ENCODE data around the gene LENEP. TPM values are rescaled to one million over a fixed set of nuclear protein-coding genes. Genes with fewer than 3 reads are reported as not detected.
"Not testable (repeated sequence)": the region's sequence is repeated elsewhere in the genome, so short reads cannot be mapped to it uniquely, and the experiment has no call there.

The LENEP gene
- total RNA-seq, 1 experiment from 2014 or later: 0.42 TPM

GRCh38 chr1:154986736-154987135 is 6.7 kb upstream of the LENEP start:
- H3K9ac ChIP-seq (ENCODE audit: low read length); intact Hi-C loops (cut with micrococcal nuclease); H3K27me3 ChIP-seq (ENCODE audit: insufficient read depth, low read length); H3K9me3 ChIP-seq (ENCODE audit: control insufficient read depth in 1 of 2, insufficient read depth in 1 of 2, low read depth in 1 of 2, low read length in 2 of 2); H3K9me2 ChIP-seq (ENCODE audit: insufficient read depth); CTCF ChIA-PET; POLR2A ChIA-PET; H3K4me3 ChIP-seq (replicated peaks in 1 of 2; ENCODE audit: low read depth in 1 of 2, low read length in 2 of 2); H4K20me1 ChIP-seq (ENCODE audit: insufficient read depth); RAD21 ChIA-PET (ENCODE audit: low non-redundant PET in 1 of 2, low total read pairs in 2 of 2, uncharacterized antibody in 2 of 2, unreplicated experiment in 2 of 2); H2AFZ ChIP-seq (ENCODE audit: low read depth, low read length, poor library complexity, severe bottlenecking); DNase-seq (ENCODE audit: low read depth, low spot score); H3K27ac ChIP-seq (ENCODE audit: low read depth, low read length); H3K4me2 ChIP-seq (ENCODE audit: low read length); ATAC-seq; BruUV-seq (replicated peaks): not testable (repeated sequence)
- Histone ChIP-seq H3K79me2 (ENCODE audit: insufficient read depth, low read length) (peaks cover 65% of the 10 kb centered on the region), H3K4me1 (ENCODE audit: control insufficient read depth in 1 of 2, insufficient read depth in 2 of 2, low read length in 2 of 2) (peaks cover 10 to 19% of the 10 kb centered on the region in 2 experiments; a peak in 3 of 4 replicates), H3K36me3 (ENCODE audit: control insufficient read depth in 1 of 2, insufficient read depth in 2 of 2, low read length in 2 of 2) (peaks cover 12 to 25% of the 10 kb centered on the region in 2 experiments; a peak in 3 of 4 replicates)

DNA sequence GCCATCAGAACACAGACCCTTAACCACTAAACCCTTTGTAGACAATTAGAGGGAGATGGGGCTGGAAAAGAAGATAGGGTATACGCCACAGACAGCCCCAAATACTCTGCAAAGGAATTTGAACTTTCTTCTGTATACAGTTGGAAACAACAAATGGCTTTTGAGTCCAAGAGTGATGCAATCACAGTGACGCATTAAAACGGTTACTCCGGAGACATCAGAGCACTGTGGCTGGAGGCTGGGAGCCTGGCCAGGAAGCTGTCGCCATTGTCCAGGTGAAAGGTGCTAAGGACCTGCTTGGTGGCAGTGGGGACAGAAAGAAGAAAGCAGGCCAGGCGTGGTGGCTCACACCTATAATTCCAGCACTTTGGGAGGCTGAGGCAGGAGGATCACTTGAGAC is 6.1 kb upstream of the LENEP start:
- RAD21 ChIA-PET (ENCODE audit: low non-redundant PET in 1 of 2, low total read pairs in 2 of 2, uncharacterized antibody in 2 of 2, unreplicated experiment in 2 of 2): no interaction called here
- no peak overlapping the region for H3K9ac ChIP-seq (ENCODE audit: low read length)
- no peak for DNase-seq (ENCODE audit: low read depth, low spot score)
- H3K4me3 ChIP-seq (replicated peaks in 1 of 2; ENCODE audit: low read depth in 1 of 2, low read length in 2 of 2): no peak overlapping the region
- CTCF ChIA-PET: interaction anchor here (1.7 kb wide), 1 partner anchor 12 kb away, joined by 9 read pairs; no protein-coding TSS in a partner anchor
- no TSS peak for BruUV-seq (replicated peaks)
- POLR2A ChIA-PET: interaction anchor here (0.6 to 1.8 kb wide), 4 partner anchors 9 to 15 kb away, joined by 3 to 6 read pairs (median 4); partner anchors contain the start of gene CKS1B
- H3K9me2 ChIP-seq (ENCODE audit: insufficient read depth): no peaks in the 10 kb centered on the region
- peaks cover 65% of the 10 kb centered on the region for H3K79me2 ChIP-seq (ENCODE audit: insufficient read depth, low read length)
- no peak overlapping the region for H2AFZ ChIP-seq (ENCODE audit: low read depth, low read length, poor library complexity, severe bottlenecking)
- no peak for ATAC-seq
- no peaks in the 10 kb centered on the region for H4K20me1 ChIP-seq (ENCODE audit: insufficient read depth)
- no peaks in the 10 kb centered on the region for H3K9me3 ChIP-seq (ENCODE audit: control insufficient read depth in 1 of 2, insufficient read depth in 1 of 2, low read depth in 1 of 2, low read length in 2 of 2)
- peaks cover 8 to 16% of the 10 kb centered on the region in 2 experiments; a peak in 3 of 4 replicates for H3K4me1 ChIP-seq (ENCODE audit: control insufficient read depth in 1 of 2, insufficient read depth in 2 of 2, low read length in 2 of 2)
- intact Hi-C loops (cut with micrococcal nuclease): no loop called here
- H3K27ac ChIP-seq (ENCODE audit: low read depth, low read length): no peak overlapping the region
- no peak for TF ChIP-seq CEBPB (IDR thresholded peaks at IDR 0.05; ENCODE audit: low read depth)
- TF ChIP-seq TCF7L2 (IDR thresholded peaks at IDR 0.05; ENCODE audit: borderline replicate concordance, extremely low read depth, insufficient read depth, insufficient read length): no peak
- no peak for TF ChIP-seq ELF1 (IDR thresholded peaks at IDR 0.05; ENCODE audit: borderline replicate concordance, low read depth)
- TF ChIP-seq, protein P1, sequence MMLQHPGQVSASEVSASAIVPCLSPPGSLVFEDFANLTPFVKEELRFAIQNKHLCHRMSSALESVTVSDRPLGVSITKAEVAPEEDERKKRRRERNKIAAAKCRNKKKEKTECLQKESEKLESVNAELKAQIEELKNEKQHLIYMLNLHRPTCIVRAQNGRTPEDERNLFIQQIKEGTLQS (IDR thresholded peaks at IDR 0.05): no peak
- TF ChIP-seq ZBTB33 (IDR thresholded peaks at IDR 0.05; ENCODE audit: extremely low read depth, insufficient replicate concordance, low read length): no peak
- TF ChIP-seq POLR2AphosphoS5 (IDR thresholded peaks at IDR 0.05; ENCODE audit: low read depth, low read length): no peak
- TF ChIP-seq REST (IDR thresholded peaks at IDR 0.05; ENCODE audit: low read depth): no peak
- no peak for TF ChIP-seq CTCF (IDR thresholded peaks at IDR 0.05 in 2 of 3, conservative IDR thresholded peaks at IDR 0.05 in 1 of 3; ENCODE audit: borderline replicate concordance in 1 of 3, insufficient read depth in 1 of 3, low read depth in 2 of 3, low read length in 2 of 3)
- no peak for TF ChIP-seq SP1 (IDR thresholded peaks at IDR 0.05; ENCODE audit: low read depth)
- TF ChIP-seq EZH2phosphoT487 (IDR thresholded peaks at IDR 0.05; ENCODE audit: borderline replicate concordance): no peak
- peaks cover 12 to 25% of the 10 kb centered on the region in 2 experiments; a peak in 3 of 4 replicates for H3K36me3 ChIP-seq (ENCODE audit: control insufficient read depth in 1 of 2, insufficient read depth in 2 of 2, low read length in 2 of 2)
- H3K4me2 ChIP-seq (ENCODE audit: low read length): no peak overlapping the region
- no peaks in the 10 kb centered on the region for H3K27me3 ChIP-seq (ENCODE audit: insufficient read depth, low read length)

Measured in HCT116 (cell line).